ENCODE results near the gene NRXN3. TPM values are rescaled to one million over a fixed set of nuclear protein-coding genes. Genes with fewer than 3 reads are reported as not detected.

Gene NRXN3
- total RNA-seq, 4 donors from 2014 or later: 0.56 to 1.6 (median 1.1) TPM

DNA sequence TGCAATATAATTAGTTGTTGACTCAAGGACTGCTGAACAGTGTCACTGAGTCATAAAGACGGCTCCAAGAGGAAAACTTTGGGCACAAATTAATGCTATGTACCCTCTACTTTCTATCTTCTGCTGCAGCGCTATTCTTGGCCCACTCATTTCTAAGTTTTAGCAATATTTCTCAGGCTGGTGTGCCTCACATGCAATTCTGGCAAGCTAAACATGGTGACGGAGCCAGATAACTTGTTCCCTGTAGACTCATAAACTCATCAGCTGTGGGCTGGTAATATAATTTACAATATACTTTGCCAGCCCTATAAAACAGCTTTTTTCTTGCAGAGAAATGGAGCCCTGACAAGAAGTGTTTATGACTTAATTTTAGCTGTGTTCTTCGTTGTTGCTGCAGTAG is 615.1 kb downstream of the NRXN3 start:
- intact Hi-C loops (cut with DNase I): no loop called here
- no peaks in the 10 kb centered on the region for H3K4me1 ChIP-seq
- WGBS, 2 donors: 67 to 94% methylated on average over 4 of the region's 4 CpGs
- no peak for DNase-seq
- no peaks in the 10 kb centered on the region for H3K27me3 ChIP-seq
- no peak overlapping the region for H3K27ac ChIP-seq
- H3K4me3 ChIP-seq (replicated peaks in 1 of 3): no peak overlapping the region
- H3K9me3 ChIP-seq: no peaks in the 10 kb centered on the region
- H3K36me3 ChIP-seq: no peaks in the 10 kb centered on the region
- TF ChIP-seq CTCF (IDR thresholded peaks at IDR 0.05) (no peak), POLR2A (IDR thresholded peaks at IDR 0.05) (no peak)

GRCh38 chr14:78788467-78789360 is 618.5 kb downstream of the NRXN3 start:
- intact Hi-C loops (cut with DNase I): no loop called here
- TF ChIP-seq POLR2A (IDR thresholded peaks at IDR 0.05) (no peak), CTCF (IDR thresholded peaks at IDR 0.05) (no peak)
- Histone ChIP-seq H3K4me1 (no peaks in the 10 kb centered on the region), H3K36me3 (no peaks in the 10 kb centered on the region), H3K27ac (no peak overlapping the region), H3K27me3 (no peaks in the 10 kb centered on the region), H3K9me3 (no peaks in the 10 kb centered on the region), H3K4me3 (replicated peaks in 1 of 3) (no peak overlapping the region)
- 93 to 96% methylated on average over 2 of the region's 2 CpGs for WGBS, 2 donors
- DNase-seq: no peak

DNA sequence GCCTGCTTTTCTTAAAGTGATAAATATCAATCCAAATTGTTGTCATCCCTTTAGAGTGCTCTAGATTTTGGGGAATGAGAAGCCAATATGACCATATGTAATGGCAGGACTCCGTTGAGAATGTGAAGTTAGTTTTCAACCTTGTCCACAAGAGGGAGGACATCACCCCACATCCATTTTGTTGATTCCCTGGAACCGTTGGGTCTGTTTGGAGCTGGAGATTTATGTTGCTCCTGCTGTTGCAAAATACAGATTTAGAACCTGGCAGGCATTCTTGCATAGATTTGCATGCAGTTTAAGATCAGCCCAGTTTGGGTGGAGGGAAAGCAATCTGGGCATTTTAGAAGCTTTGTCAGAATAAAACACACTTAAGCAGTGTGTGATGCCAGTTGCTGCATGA is 620.1 kb downstream of the NRXN3 start:
- no peak for TF ChIP-seq CTCF (IDR thresholded peaks at IDR 0.05)
- TF ChIP-seq POLR2A (IDR thresholded peaks at IDR 0.05): no peak
- intact Hi-C loops (cut with DNase I): no loop called here

GRCh38 chr14:78798757-78799156 is 628.6 kb downstream of the NRXN3 start:
- TF ChIP-seq CTCF (IDR thresholded peaks at IDR 0.05) (no peak), POLR2A (IDR thresholded peaks at IDR 0.05) (no peak)
- WGBS, 2 donors: 72 to 79% methylated on average over 4 to 5 of the region's 5 CpGs

More for the DNA sequence above, 620.1 kb downstream of the NRXN3 start:
- Histone ChIP-seq H3K27me3 (no peaks in the 10 kb centered on the region), H3K27ac (no peak overlapping the region), H3K4me1 (no peaks in the 10 kb centered on the region), H3K36me3 (no peaks in the 10 kb centered on the region), H3K9me3 (no peaks in the 10 kb centered on the region), H3K4me3 (replicated peaks in 1 of 3) (no peak overlapping the region)
- WGBS, 2 donors: 18 to 23% methylated on average over 2 of the region's 2 CpGs
- no peak for DNase-seq

DNA sequence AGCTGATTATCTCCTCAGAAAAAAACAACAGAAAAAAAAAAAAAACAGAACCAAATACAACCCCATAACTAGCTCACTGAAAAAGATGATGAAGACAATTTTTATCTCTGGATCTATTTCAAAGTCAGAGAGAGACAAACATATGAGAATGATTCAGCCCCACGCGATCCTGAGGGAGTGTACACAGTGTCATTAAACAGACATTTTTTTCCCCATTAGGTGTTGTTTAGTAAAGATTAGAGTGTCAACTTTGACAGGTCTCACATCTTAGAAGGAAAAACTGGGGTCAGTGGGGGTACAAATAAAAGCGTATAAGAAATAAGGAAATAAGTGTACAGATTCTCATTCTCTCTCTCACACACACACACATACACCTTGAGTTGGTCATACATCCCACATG is 635.4 kb downstream of the NRXN3 start:
- Histone ChIP-seq H3K27me3 (no peaks in the 10 kb centered on the region), H3K4me1 (no peaks in the 10 kb centered on the region), H3K9me3 (no peaks in the 10 kb centered on the region), H3K27ac (no peak overlapping the region), H3K36me3 (no peaks in the 10 kb centered on the region), H3K4me3 (replicated peaks in 1 of 3) (no peak overlapping the region)
- 54 to 60% methylated on average over 3 of the region's 3 CpGs for WGBS, 2 donors
- no peak for DNase-seq
- intact Hi-C loops (cut with DNase I): no loop called here
- TF ChIP-seq CTCF (IDR thresholded peaks at IDR 0.05) (no peak), POLR2A (IDR thresholded peaks at IDR 0.05) (no peak)

More at GRCh38 chr14:78798757-78799156, 628.6 kb downstream of the NRXN3 start:
- Histone ChIP-seq H3K36me3 (no peaks in the 10 kb centered on the region), H3K27me3 (no peaks in the 10 kb centered on the region), H3K9me3 (no peaks in the 10 kb centered on the region), H3K27ac (no peak overlapping the region), H3K4me3 (replicated peaks in 1 of 3) (no peak overlapping the region), H3K4me1 (no peaks in the 10 kb centered on the region)
- no peak for DNase-seq
- intact Hi-C loops (cut with DNase I): no loop called here
